Measurements from ENCODE around the gene KCNQ1OT1. TPM values are rescaled to one million over a fixed set of nuclear protein-coding genes. Genes with fewer than 3 reads are reported as not detected.

The KCNQ1OT1 gene
- total RNA-seq, 4 donors from 2014 or later, result 0.16 to 0.61 (median 0.30) TPM

DNA sequence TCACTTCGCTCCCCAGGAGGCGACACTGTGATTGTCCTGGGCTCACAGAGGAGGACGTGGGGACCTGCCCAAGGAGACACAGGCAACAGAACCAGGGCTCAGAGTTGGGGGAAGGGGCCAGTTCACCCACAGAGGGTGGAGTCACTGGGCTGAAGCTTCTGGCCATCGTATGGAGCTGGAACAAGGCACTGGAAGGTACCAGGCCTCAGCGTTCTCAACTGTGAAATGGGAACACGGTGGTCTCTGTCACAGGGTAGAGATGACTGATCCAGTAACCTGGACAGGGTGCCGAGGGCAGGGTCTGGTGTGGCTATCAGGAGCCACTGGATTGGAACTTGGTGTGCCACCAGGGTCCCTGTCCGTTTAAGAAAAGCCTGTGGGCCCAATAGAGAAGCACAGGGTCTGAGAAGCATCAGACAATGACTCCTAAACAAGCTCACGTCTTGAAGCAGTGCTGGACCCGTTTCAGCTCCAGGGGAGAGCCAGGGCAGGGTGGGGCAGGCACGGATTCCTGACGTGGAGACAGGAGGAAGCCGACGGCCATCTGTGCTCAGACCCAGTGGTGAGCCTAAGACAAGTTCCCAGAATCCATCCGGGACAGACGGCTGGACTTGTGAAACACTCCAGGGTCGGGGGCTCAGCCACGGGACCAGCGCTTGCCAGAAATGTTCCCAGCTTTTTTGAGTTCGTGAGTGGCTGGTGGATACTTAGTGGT lies 25.0 kb upstream of the KCNQ1OT1 start:
- Histone ChIP-seq H3K4me1 (peaks cover 5 to 7% of the 10 kb centered on the region in 2 donors), H3K9me3 (no peaks in the 10 kb centered on the region), H3K27ac (no peak overlapping the region), H3K4me3 (no peak overlapping the region), H3K36me3 (no peaks in the 10 kb centered on the region), H3K27me3 (no peaks in the 10 kb centered on the region)
- ATAC-seq (peak in 1 of 2 donors; percentile 39), DNase-seq (peak in 1 of 2 donors; percentile 45)
- intact Hi-C loops (cut with DNase I; ENCODE audit: low total_unique reads), result no loop called here
- in situ Hi-C loops (cut with MboI; ENCODE audit: low sequenced_read_pairs in 4 of 4), result no loop called here
- TF ChIP-seq, protein P1, sequence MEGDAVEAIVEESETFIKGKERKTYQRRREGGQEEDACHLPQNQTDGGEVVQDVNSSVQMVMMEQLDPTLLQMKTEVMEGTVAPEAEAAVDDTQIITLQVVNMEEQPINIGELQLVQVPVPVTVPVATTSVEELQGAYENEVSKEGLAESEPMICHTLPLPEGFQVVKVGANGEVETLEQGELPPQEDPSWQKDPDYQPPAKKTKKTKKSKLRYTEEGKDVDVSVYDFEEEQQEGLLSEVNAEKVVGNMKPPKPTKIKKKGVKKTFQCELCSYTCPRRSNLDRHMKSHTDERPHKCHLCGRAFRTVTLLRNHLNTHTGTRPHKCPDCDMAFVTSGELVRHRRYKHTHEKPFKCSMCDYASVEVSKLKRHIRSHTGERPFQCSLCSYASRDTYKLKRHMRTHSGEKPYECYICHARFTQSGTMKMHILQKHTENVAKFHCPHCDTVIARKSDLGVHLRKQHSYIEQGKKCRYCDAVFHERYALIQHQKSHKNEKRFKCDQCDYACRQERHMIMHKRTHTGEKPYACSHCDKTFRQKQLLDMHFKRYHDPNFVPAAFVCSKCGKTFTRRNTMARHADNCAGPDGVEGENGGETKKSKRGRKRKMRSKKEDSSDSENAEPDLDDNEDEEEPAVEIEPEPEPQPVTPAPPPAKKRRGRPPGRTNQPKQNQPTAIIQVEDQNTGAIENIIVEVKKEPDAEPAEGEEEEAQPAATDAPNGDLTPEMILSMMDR (IDR thresholded peaks at IDR 0.05 in 4 of 5, conservative IDR thresholded peaks at IDR 0.05 in 1 of 5), result no peak
- TF ChIP-seq POLR2A (IDR thresholded peaks at IDR 0.05), result no peak

DNA sequence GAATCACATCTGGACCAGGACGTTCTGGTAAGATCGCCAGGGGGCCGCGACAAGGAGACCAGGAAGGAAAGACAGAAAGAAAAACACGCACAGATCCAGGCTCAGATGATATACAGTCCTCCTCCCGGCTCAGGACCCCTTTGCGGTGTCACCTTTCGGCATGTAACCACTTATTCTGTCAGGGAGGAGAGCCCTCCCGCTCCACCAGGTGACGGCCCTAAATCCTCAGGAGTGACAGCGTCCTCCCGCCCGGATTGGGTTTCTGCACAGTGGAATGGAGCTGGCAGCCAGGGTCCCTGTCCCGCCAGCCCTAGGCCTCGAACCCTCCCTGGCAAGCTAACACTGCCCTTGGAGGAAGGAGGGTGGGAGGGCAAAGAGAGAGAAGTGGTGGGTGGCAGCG lies 24.3 kb upstream of the KCNQ1OT1 start:
- H3K4me3 ChIP-seq, result no peak overlapping the region
- no peaks in the 10 kb centered on the region for H3K36me3 ChIP-seq
- TF ChIP-seq, protein P1 (IDR thresholded peaks at IDR 0.05 in 4 of 5, conservative IDR thresholded peaks at IDR 0.05 in 1 of 5), result no peak
- no peak for TF ChIP-seq POLR2A (IDR thresholded peaks at IDR 0.05)
- ATAC-seq, result peak; percentile 37 to 57
- intact Hi-C loops (cut with DNase I; ENCODE audit: low total_unique reads), result no loop called here
- H3K9me3 ChIP-seq, result no peaks in the 10 kb centered on the region
- H3K4me1 ChIP-seq, result peaks cover 5 to 7% of the 10 kb centered on the region in 2 donors
- peak in 1 of 2 donors; percentile 27 for DNase-seq
- no peaks in the 10 kb centered on the region for H3K27me3 ChIP-seq
- in situ Hi-C loops (cut with MboI; ENCODE audit: low sequenced_read_pairs in 4 of 4), result no loop called here
- no peak overlapping the region for H3K27ac ChIP-seq

DNA sequence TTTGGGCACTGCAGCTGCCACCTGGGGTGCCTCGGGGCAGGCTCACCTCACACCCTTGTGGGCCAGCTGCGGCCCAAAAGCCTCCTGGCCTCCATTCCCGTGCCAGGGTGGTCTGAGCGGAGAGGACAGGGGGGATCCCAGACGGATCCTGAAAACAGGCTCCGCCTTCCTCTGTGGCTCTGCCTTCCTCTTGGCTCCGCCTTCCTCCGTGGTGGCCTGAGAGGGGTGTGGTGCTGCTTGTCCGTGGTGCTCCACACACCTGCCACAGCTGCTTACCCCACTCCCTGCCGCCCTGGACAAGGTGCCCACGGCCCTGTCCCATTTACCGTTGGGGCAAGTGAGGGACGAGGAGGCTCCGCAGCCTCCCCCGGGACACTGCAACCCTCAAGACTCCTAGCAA lies 23.2 kb upstream of the KCNQ1OT1 start:
- intact Hi-C loops (cut with DNase I; ENCODE audit: low total_unique reads) (no loop called here), in situ Hi-C loops (cut with MboI; ENCODE audit: low sequenced_read_pairs in 4 of 4) (no loop called here)
- H3K36me3 ChIP-seq, result no peaks in the 10 kb centered on the region
- no peaks in the 10 kb centered on the region for H3K9me3 ChIP-seq
- H3K4me1 ChIP-seq, result peaks cover 5 to 7% of the 10 kb centered on the region in 2 donors
- no peak overlapping the region for H3K4me3 ChIP-seq
- no peak overlapping the region for H3K27ac ChIP-seq
- TF ChIP-seq, protein P1 (IDR thresholded peaks at IDR 0.05 in 4 of 5, conservative IDR thresholded peaks at IDR 0.05 in 1 of 5), result no peak
- TF ChIP-seq POLR2A (IDR thresholded peaks at IDR 0.05), result no peak
- ATAC-seq (no peak), DNase-seq (no peak)
- H3K27me3 ChIP-seq, result no peaks in the 10 kb centered on the region

DNA sequence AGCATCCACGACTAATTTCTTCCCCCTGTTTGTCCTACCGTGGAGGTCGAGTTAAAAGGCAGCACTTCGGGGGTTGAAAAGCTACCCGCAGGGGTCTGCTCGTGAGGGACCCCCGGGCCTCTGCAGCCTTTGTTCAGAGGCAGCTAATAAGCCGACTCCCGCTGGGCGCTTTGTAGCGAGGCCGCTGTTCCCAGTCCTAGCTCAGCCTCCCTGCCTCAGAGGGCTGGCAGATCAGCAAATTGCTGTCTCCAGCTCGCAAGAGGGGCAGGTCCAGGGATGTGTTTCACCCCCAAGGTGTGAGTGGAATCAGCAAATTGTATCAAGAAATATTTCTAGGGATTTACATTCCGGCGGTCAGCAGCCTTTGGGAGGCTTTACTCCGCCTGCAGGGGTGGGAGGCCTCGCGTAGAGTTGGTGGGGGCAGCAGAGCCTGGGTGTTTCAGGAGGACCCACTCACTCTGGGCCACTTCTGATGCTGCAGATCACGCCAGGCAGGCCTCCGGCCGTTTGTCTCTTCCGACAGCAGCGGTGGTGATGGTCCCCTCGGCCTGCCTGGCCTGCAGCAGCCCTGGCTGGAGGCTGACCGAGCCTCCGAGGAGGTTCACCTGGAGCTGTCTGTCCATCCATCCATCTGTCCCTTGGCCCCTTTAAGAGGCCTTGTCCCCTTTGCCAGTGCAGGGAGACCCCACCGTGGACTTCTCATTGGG lies 21.6 kb upstream of the KCNQ1OT1 start:
- no peak overlapping the region for H3K4me3 ChIP-seq
- TF ChIP-seq, protein P1 (IDR thresholded peaks at IDR 0.05 in 4 of 5, conservative IDR thresholded peaks at IDR 0.05 in 1 of 5), result no peak
- TF ChIP-seq POLR2A (IDR thresholded peaks at IDR 0.05), result no peak
- no peak overlapping the region for H3K27ac ChIP-seq
- H3K4me1 ChIP-seq, result peaks cover 5 to 7% of the 10 kb centered on the region in 2 donors
- DNase-seq (no peak), ATAC-seq (no peak)
- H3K36me3 ChIP-seq, result no peaks in the 10 kb centered on the region
- intact Hi-C loops (cut with DNase I; ENCODE audit: low total_unique reads) (no loop called here), in situ Hi-C loops (cut with MboI; ENCODE audit: low sequenced_read_pairs in 4 of 4) (no loop called here)
- H3K27me3 ChIP-seq, result no peaks in the 10 kb centered on the region
- H3K9me3 ChIP-seq, result no peaks in the 10 kb centered on the region

Data from gastrocnemius medialis (tissue), 4 donors.